Measurements from ENCODE around the gene KIF17. TPM values are rescaled to one million over a fixed set of nuclear protein-coding genes. Genes with fewer than 3 reads are reported as not detected.

KIF17 gene
- total RNA-seq, 1 donor from 2014 or later: 2.5 TPM

DNA sequence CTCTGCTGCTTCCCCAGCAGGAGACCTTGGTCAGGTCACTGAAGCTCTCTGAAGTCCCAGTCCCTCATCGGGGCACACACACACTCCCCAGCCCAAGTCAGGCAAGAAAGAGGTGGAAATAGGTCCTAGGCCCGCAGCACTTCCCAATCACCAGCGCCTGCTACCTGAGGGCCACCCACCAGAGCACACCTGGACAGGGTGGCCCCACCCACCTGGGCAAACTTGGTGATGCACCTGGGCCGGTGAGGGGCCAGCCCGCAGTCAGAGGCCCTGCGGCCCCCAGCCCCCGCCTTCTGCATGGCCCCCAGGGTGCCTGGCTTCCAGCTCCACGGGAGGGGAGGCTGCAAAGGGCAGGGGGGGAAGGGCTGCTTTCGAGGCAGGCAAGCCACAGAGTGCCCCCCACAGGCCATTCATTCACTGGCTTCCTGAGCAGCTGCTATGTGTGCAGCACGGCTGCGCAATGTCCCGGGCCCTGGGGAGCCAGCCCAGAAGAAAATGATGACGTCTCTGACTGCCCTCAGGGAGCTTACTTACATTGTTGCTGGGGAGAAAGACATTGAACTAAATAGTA is 10.0 kb upstream of the KIF17 start:
- TF ChIP-seq POLR2A (IDR thresholded peaks at IDR 0.05) (no peak), CTCF (IDR thresholded peaks at IDR 0.05) (no peak), POLR2AphosphoS5 (IDR thresholded peaks at IDR 0.05; ENCODE audit: insufficient read depth in 1 of 2, low read depth in 1 of 2) (no peak)
- H3K27me3 ChIP-seq: no peaks in the 10 kb centered on the region
- no peaks in the 10 kb centered on the region for H3K36me3 ChIP-seq
- H3K4me3 ChIP-seq: no peak overlapping the region
- no peaks in the 10 kb centered on the region for H3K9me3 ChIP-seq
- intact Hi-C loops (cut with DNase I): no loop called here
- DNase-seq (ENCODE audit: extremely low spot score in 2 of 2): peak in 1 of 2 donors; percentile 62
- no peak overlapping the region for H3K27ac ChIP-seq
- H3K4me1 ChIP-seq: peaks cover 14% of the 10 kb centered on the region

GRCh38 chr1:20726932-20727745 is 9.3 kb upstream of the KIF17 start:
- peak in 1 of 2 donors; percentile 64 for DNase-seq (ENCODE audit: extremely low spot score in 2 of 2)
- Histone ChIP-seq H3K4me1 (peaks cover 7% of the 10 kb centered on the region), H3K36me3 (no peaks in the 10 kb centered on the region), H3K4me3 (no peak overlapping the region), H3K27ac (no peak overlapping the region), H3K9me3 (no peaks in the 10 kb centered on the region), H3K27me3 (no peaks in the 10 kb centered on the region)
- intact Hi-C loops (cut with DNase I): no loop called here
- no peak for TF ChIP-seq CTCF (IDR thresholded peaks at IDR 0.05)
- no peak for TF ChIP-seq POLR2A (IDR thresholded peaks at IDR 0.05)
- no peak for TF ChIP-seq POLR2AphosphoS5 (IDR thresholded peaks at IDR 0.05; ENCODE audit: insufficient read depth in 1 of 2, low read depth in 1 of 2)

DNA sequence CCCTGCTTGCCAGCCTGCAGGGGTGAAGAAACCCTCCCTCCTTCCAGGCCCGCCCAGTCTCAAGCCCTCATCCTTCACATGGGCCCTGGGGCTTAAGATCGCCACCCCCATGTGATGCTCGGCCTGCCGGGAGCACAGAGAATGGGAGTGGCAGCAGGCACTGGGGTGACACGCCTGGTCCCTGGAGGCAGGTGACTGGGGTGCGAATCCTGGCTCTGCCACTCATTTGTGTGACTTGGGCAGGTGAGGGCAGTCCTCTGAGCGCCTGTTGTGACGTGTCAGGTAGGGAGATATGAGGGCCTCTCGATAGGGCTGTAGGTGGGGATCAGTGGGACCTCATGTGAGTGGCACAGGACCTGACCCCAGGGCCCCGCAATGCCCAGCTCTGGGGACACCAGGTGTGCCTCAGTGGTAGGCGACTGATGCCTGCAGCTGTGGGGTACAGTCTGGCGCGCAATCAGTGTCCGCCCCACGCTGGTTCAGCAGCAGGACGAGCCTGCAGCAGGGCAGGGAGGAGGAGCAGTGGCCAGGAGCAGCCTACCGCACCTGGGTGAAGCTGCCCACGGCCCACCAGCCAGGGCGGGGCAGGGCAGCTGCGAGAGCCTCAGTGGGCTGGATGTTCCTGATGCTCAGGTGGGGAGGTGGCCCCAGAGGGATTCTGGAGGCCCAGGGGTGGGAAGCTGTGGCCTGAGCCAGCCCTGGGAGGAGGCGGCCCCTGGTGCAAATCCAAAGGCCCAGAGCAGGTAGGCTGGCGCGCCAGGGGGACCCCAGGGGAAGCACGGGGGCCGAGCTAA is 8.5 kb upstream of the KIF17 start:
- peaks cover 1% of the 10 kb centered on the region for H3K4me1 ChIP-seq
- no peak overlapping the region for H3K27ac ChIP-seq
- H3K27me3 ChIP-seq: no peaks in the 10 kb centered on the region
- H3K4me3 ChIP-seq: no peak overlapping the region
- intact Hi-C loops (cut with DNase I): no loop called here
- H3K36me3 ChIP-seq: no peaks in the 10 kb centered on the region
- peak in 1 of 2 donors; percentile 58 for DNase-seq (ENCODE audit: extremely low spot score in 2 of 2)
- no peak for TF ChIP-seq POLR2AphosphoS5 (IDR thresholded peaks at IDR 0.05; ENCODE audit: insufficient read depth in 1 of 2, low read depth in 1 of 2)
- TF ChIP-seq CTCF (IDR thresholded peaks at IDR 0.05): no peak
- no peak for TF ChIP-seq POLR2A (IDR thresholded peaks at IDR 0.05)
- H3K9me3 ChIP-seq: no peaks in the 10 kb centered on the region

DNA sequence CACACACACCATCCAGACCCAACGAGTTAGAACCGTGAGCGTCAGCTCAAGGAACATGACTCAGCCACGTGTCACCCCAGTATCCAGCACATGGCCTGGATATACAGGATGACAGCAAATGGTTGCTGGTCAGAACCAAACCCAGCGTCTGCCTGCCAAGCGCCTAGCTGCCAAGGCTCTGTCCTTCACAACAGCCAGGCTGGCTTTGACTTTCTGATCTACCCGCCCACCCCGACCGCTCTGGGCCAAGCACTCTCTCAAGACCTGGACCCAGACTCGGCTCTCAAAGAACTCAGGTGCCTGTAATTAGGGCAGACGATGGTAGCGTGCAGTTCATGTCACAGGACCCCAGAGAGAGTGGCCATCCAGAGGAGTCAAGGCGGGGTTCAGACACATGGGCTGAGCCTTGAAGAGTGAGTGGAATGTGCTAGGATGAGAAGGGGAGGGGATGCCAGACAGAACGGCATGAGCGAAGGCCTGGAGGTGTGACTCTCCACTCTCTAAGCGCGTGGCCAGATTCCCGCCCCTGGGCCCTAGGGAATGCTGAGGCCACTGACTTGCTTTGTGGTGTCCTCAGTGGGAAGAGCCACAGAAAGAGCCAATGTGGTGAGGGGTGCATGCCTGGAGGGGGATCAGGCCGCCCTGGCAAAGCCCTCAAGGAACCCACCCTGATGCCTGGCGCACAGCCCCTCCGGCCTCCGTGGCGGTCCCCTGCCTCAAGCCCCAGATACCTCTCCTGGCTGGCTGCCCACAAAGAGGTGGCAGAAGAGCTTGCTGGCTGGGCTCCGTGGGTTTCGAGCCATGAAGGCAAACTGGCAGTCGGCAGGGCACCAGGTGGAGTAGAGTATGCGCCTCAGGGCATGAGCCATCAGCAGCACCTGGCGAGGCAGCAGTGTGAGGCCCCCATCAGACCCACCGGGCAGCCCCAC is 7.6 kb upstream of the KIF17 start:
- no peaks in the 10 kb centered on the region for H3K27me3 ChIP-seq
- no peaks in the 10 kb centered on the region for H3K9me3 ChIP-seq
- TF ChIP-seq CTCF (IDR thresholded peaks at IDR 0.05): no peak
- TF ChIP-seq POLR2A (IDR thresholded peaks at IDR 0.05): no peak
- no peak for TF ChIP-seq POLR2AphosphoS5 (IDR thresholded peaks at IDR 0.05; ENCODE audit: insufficient read depth in 1 of 2, low read depth in 1 of 2)
- peak in 1 of 2 donors; percentile 82 for DNase-seq (ENCODE audit: extremely low spot score in 2 of 2)
- intact Hi-C loops (cut with DNase I): no loop called here
- H3K4me3 ChIP-seq: no peak overlapping the region
- H3K4me1 ChIP-seq: no peaks in the 10 kb centered on the region
- no peak overlapping the region for H3K27ac ChIP-seq
- H3K36me3 ChIP-seq: no peaks in the 10 kb centered on the region
